A673 (cell line): Measurements from ENCODE around the gene CASP2. TPM values are rescaled to one million over a fixed set of nuclear protein-coding genes. Genes with fewer than 3 reads are reported as not detected.

Source experiments
- BruUV-seq: library from RNA; stranded (reverse); fragments of 400-500 nt; replicated peaks from 2 replicates; lab custom pipeline; 2021; lab: Mats Ljungman, UMichigan
- CTCF ChIA-PET: fragments of 300-600 bp; sonication (Branson Sonifier 250); formaldehyde crosslinking; loops from one replicate; lab custom pipeline; 2022; ENCODE audit warnings: antibody characterized with exemption; lab: Charles Lee
- POLR2A ChIA-PET: fragments of 300-600 bp; sonication (Branson Sonifier 250); formaldehyde crosslinking; loops from one replicate; lab custom pipeline; 2022; ENCODE audit warnings: antibody characterized with exemption; ENCODE audit not compliant: low non-redundant PET; lab: Charles Lee
- DNase-seq: peaks from one replicate; pipeline ENCODE4 v3.0.0-alpha.2; 2015; ENCODE audit warnings: low spot score
- H3K27ac ChIP-seq: fragments of 200-600 bp; sonication (generic); 2 replicates; pipeline ENCODE4 v1.5.1; 2016; ENCODE audit warnings: mixed run types, low read depth, mild to moderate bottlenecking, mixed read lengths, antibody characterized with exemption, low read length; ENCODE audit not compliant: poor library complexity, severe bottlenecking
- H3K27me3 ChIP-seq: fragments of 200-600 bp; sonication (generic); replicated peaks from 2 replicates; pipeline ENCODE4 v1.6.1; 2017; ENCODE audit warnings: mixed run types, low read depth, mild to moderate bottlenecking, mixed read lengths, antibody characterized with exemption, low read length; ENCODE audit not compliant: insufficient read depth, poor library complexity
- H3K36me3 ChIP-seq: fragments of 200-600 bp; sonication (generic); 2 replicates; pipeline ENCODE4 v1.6.1; 2016; ENCODE audit warnings: mixed run types, mild to moderate bottlenecking, mixed read lengths, antibody characterized with exemption, low read length; ENCODE audit not compliant: insufficient read depth, poor library complexity, severe bottlenecking
- H3K4me1 ChIP-seq: fragments of 200-600 bp; sonication (generic); 2 replicates; pipeline ENCODE4 v1.6.1; 2017; ENCODE audit warnings: mixed run types, mild to moderate bottlenecking, mixed read lengths, antibody characterized with exemption, low read length; ENCODE audit not compliant: insufficient read depth, poor library complexity, severe bottlenecking
- H3K4me3 ChIP-seq: fragments of 200-600 bp; sonication (generic); 2 replicates; pipeline ENCODE4 v1.5.1; 2016; ENCODE audit warnings: low read depth, mixed run types, mild to moderate bottlenecking, mixed read lengths, low read length; ENCODE audit not compliant: poor library complexity, severe bottlenecking
- H3K9me3 ChIP-seq: fragments of 200-600 bp; sonication (generic); 2 replicates; pipeline ENCODE4 v1.6.1; 2016; ENCODE audit warnings: mixed run types, low read depth, mild to moderate bottlenecking, mixed read lengths, antibody characterized with exemption, low read length; ENCODE audit not compliant: poor library complexity, severe bottlenecking
- CTCF ChIP-seq: fragments of 300-800, 200-600 bp; sonication (generic); conservative IDR thresholded peaks from 2 replicates; pipeline ENCODE4 v1.5.1; 2017; ENCODE audit warnings: low read depth, mild to moderate bottlenecking, antibody characterized with exemption, low read length, moderate library complexity, mixed read lengths
- EZH2 ChIP-seq: fragments of 200-600 bp; sonication (generic); IDR thresholded peaks from 2 replicates; pipeline ENCODE4 v1.6.1; 2017; ENCODE audit warnings: borderline replicate concordance, low read depth, mild to moderate bottlenecking, mixed read lengths, antibody characterized with exemption, low read length; ENCODE audit not compliant: poor library complexity, severe bottlenecking
- intact Hi-C: fragments of 100-400 bp; cut with micrococcal nuclease; formaldehyde crosslinking; loops from one replicate; pipeline ENCODE4 v1.10.0; 2022; ENCODE audit not compliant: unreplicated experiment
- total RNA-seq: library from RNA; stranded (reverse); gene quantifications from 2 replicates; pipeline ENCODE4 v1.2.3, GENCODE V29; 2021

The CASP2 gene
- total RNA-seq, 1 experiment from 2014 or later = 76.8 TPM

DNA sequence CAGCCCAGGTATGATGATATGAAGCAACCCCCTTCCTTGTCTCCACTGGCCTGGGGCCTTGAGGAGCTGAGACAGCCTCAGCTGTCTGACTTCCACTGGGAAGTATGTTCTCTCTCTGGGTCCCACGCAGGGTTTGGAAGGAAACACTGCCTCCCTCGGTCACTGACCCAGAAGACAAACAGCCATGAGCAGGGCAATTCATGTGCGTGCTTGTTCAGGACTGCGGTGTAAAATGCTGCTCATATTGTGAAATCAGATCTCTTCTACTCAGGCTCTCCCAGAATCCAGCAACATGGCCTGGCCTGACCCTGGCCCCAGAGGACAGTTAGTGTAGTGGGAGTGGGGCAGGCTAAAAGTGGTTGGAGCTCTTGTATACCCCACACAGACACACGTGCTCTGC is 30.5 kb downstream of the CASP2 start:
- ChIA-PET CTCF (no interaction called here), POLR2A (no interaction called here)
- intact Hi-C loops = no loop called here
- Histone ChIP-seq H3K36me3 (no peaks in the 10 kb centered on the region), H3K9me3 (no peaks in the 10 kb centered on the region), H3K4me1 (no peaks in the 10 kb centered on the region), H3K27me3 (no peaks in the 10 kb centered on the region), H3K27ac (no peak overlapping the region), H3K4me3 (no peak overlapping the region)
- no TSS peak for BruUV-seq
- DNase-seq = no peak
- no peak for TF ChIP-seq CTCF
- TF ChIP-seq EZH2 = no peak

GRCh38 chr7:143320620-143321019 is 32.5 kb downstream of the CASP2 start:
- Histone ChIP-seq H3K4me3 (no peak overlapping the region), H3K9me3 (no peaks in the 10 kb centered on the region), H3K4me1 (no peaks in the 10 kb centered on the region), H3K27ac (no peak overlapping the region), H3K36me3 (no peaks in the 10 kb centered on the region), H3K27me3 (no peaks in the 10 kb centered on the region)
- DNase-seq = no peak
- TF ChIP-seq EZH2 (no peak), CTCF (no peak)
- no TSS peak for BruUV-seq
- CTCF ChIA-PET = no interaction called here
- intact Hi-C loops = loop anchor here (2.0 kb wide), 1 partner anchor 22 kb away; no protein-coding TSS in a partner anchor
- POLR2A ChIA-PET = no interaction called here

- TF ChIP-seq CTCF (no peak), EZH2 (no peak)
- no peak for DNase-seq
- no peaks in the 10 kb centered on the region for H3K36me3 ChIP-seq
- BruUV-seq = no TSS peak
- no peak overlapping the region for H3K27ac ChIP-seq
- ChIA-PET CTCF (interaction anchor here (0.6 kb wide), 1 partner anchor 21 kb away, joined by 3 read pairs; no protein-coding TSS in a partner anchor), POLR2A (no interaction called here)
- H3K4me1 ChIP-seq = no peaks in the 10 kb centered on the region
- no peaks in the 10 kb centered on the region for H3K27me3 ChIP-seq
- H3K9me3 ChIP-seq = no peaks in the 10 kb centered on the region
- intact Hi-C loops = loop anchor here (2.0 kb wide), 1 partner anchor 22 kb away; no protein-coding TSS in a partner anchor
- H3K4me3 ChIP-seq = no peak overlapping the region
Measured at GRCh38 chr7:143321242-143321641, 33.1 kb downstream of the CASP2 start.
